Type B pancreatic cell (in vitro differentiated cells): ENCODE measurements around the gene TOP2B. TPM values are rescaled to one million over a fixed set of nuclear protein-coding genes. Genes with fewer than 3 reads are reported as not detected.

Source experiments
- DNase-seq: peaks from one replicate; pipeline ENCODE4 v3.0.0; 2021; ENCODE audit warnings: mixed read lengths; ENCODE audit not compliant: unreplicated experiment; ENCODE audit errors: extremely low spot score
- H3K27ac Mint-ChIP-seq: 2 replicates; pipeline ENCODE4 v1.8.0; 2021; ENCODE audit warnings: mild to moderate bottlenecking, mixed read lengths
- H3K27me3 Mint-ChIP-seq: 2 replicates; pipeline ENCODE4 v1.8.0; 2021; ENCODE audit warnings: mixed read lengths
- H3K36me3 Mint-ChIP-seq: 2 replicates; pipeline ENCODE4 v1.8.0; 2021; ENCODE audit warnings: mixed read lengths
- H3K4me1 Mint-ChIP-seq: one replicate; pipeline ENCODE4 v1.8.0; 2021; ENCODE audit warnings: mixed read lengths; ENCODE audit not compliant: unreplicated experiment
- H3K4me3 Mint-ChIP-seq: 2 replicates; pipeline ENCODE4 v1.8.0; 2021; ENCODE audit warnings: mild to moderate bottlenecking, mixed read lengths
- H3K9me3 Mint-ChIP-seq: 2 replicates; pipeline ENCODE4 v1.8.0; 2021; ENCODE audit warnings: mixed read lengths
- total RNA-seq: library from RNA; stranded (reverse); gene quantifications from 2 replicates; pipeline ENCODE4 v1.2.1, GENCODE V29; 2021; ENCODE audit warnings: low replicate concordance
- TF ChIP-seq, protein P1 (sequence below): fragments of 200-600 bp; sonication (generic); conservative IDR thresholded peaks from 2 replicates; pipeline ENCODE4 v1.5.0; 2021; ENCODE audit warnings: antibody characterized with exemption, mild to moderate bottlenecking

TOP2B gene
- total RNA-seq, 1 donor from 2014 or later: 198 TPM

DNA sequence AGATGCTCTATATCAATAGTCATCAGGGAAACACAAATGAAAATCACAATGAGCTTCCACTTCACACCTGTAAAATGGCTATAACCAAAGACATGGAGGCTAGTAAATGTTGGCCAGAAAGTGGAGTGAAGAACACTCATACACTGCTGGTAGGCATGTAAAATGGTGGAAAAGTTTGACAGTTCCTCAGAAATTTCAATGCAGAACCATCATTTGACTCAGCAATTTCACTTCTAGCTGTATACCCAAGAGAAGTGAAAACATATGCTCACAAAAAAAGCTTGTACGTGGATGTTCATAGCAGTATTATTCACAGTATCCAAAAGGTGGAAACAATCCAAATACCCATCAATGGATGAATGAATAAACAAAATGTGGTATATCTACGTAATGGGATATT lies 19.2 kb upstream of the TOP2B start:
- H3K36me3 Mint-ChIP-seq: no peaks in the 10 kb centered on the region
- no peak overlapping the region for H3K4me3 Mint-ChIP-seq

DNA sequence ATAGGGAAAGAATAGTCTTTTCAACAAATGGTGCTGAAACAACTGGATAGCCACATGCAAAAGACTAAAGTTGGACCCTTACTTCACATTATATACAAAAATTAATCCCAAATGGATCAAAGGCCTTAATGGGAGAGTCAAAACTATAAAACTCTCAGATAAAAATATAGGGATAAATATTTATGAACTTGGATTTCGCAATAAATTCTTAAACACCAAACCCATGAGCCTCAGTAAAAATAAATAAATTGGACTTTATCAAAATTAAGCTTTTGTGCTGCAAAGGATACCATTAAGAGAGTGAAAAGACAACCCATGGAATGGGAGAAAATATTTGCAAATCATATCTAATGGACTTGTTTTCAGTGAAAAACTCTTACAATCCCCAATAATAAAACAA lies 18.7 kb upstream of the TOP2B start:
- no peaks in the 10 kb centered on the region for H3K9me3 Mint-ChIP-seq

More for the DNA sequence above, 19.2 kb upstream of the TOP2B start:
- Mint-ChIP-seq H3K27ac (no peak overlapping the region), H3K27me3 (no peaks in the 10 kb centered on the region), H3K9me3 (no peaks in the 10 kb centered on the region), H3K4me1 (peaks cover 7% of the 10 kb centered on the region)
- TF ChIP-seq, protein P1, sequence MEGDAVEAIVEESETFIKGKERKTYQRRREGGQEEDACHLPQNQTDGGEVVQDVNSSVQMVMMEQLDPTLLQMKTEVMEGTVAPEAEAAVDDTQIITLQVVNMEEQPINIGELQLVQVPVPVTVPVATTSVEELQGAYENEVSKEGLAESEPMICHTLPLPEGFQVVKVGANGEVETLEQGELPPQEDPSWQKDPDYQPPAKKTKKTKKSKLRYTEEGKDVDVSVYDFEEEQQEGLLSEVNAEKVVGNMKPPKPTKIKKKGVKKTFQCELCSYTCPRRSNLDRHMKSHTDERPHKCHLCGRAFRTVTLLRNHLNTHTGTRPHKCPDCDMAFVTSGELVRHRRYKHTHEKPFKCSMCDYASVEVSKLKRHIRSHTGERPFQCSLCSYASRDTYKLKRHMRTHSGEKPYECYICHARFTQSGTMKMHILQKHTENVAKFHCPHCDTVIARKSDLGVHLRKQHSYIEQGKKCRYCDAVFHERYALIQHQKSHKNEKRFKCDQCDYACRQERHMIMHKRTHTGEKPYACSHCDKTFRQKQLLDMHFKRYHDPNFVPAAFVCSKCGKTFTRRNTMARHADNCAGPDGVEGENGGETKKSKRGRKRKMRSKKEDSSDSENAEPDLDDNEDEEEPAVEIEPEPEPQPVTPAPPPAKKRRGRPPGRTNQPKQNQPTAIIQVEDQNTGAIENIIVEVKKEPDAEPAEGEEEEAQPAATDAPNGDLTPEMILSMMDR: no peak
- no peak for DNase-seq

GRCh38 chr3:25679642-25680302 lies 15.1 kb upstream of the TOP2B start:
- no peak overlapping the region for H3K4me3 Mint-ChIP-seq
- no peaks in the 10 kb centered on the region for H3K36me3 Mint-ChIP-seq
- no peak for DNase-seq
- TF ChIP-seq, protein P1: no peak
- no peaks in the 10 kb centered on the region for H3K9me3 Mint-ChIP-seq
- H3K4me1 Mint-ChIP-seq: peaks cover 19% of the 10 kb centered on the region
- H3K27me3 Mint-ChIP-seq: no peaks in the 10 kb centered on the region
- H3K27ac Mint-ChIP-seq: no peak overlapping the region

More for the DNA sequence above, 18.7 kb upstream of the TOP2B start:
- Mint-ChIP-seq H3K4me3 (no peak overlapping the region), H3K36me3 (no peaks in the 10 kb centered on the region), H3K4me1 (peaks cover 12% of the 10 kb centered on the region), H3K27ac (no peak overlapping the region), H3K27me3 (no peaks in the 10 kb centered on the region)
- DNase-seq: no peak
- TF ChIP-seq, protein P1: no peak

DNA sequence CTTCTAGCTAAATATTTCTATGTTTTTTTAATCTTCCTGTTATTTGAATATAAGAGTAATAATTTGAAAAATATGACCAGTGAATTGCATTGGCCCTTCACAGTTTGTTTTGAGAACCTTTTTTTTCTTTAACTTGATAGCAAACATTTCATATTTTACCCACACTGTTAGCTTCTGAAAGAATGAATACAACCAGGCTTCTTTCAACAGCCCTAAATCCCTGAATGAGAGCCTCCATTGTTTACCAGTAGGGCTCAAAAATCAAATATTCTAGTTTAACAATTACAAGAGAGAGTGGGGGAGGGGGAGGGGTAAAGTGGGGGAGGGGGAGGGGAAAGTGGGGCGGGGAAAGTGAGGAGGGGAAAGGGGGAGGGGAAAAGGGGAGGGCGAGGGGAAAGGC lies 14.5 kb upstream of the TOP2B start:
- H3K27ac Mint-ChIP-seq: no peak overlapping the region
- no peak for DNase-seq
- TF ChIP-seq, protein P1: no peak

GRCh38 chr3:25678581-25678980 lies 13.9 kb upstream of the TOP2B start:
- no peaks in the 10 kb centered on the region for H3K9me3 Mint-ChIP-seq
- H3K27ac Mint-ChIP-seq: no peak overlapping the region
- H3K36me3 Mint-ChIP-seq: no peaks in the 10 kb centered on the region
- H3K4me3 Mint-ChIP-seq: no peak overlapping the region
- H3K4me1 Mint-ChIP-seq: peaks cover 19% of the 10 kb centered on the region
- DNase-seq: no peak
- no peaks in the 10 kb centered on the region for H3K27me3 Mint-ChIP-seq
- TF ChIP-seq, protein P1: no peak

More for the DNA sequence above, 14.5 kb upstream of the TOP2B start:
- H3K4me3 Mint-ChIP-seq: no peak overlapping the region
- H3K4me1 Mint-ChIP-seq: peaks cover 19% of the 10 kb centered on the region
- no peaks in the 10 kb centered on the region for H3K9me3 Mint-ChIP-seq
- H3K27me3 Mint-ChIP-seq: no peaks in the 10 kb centered on the region
- H3K36me3 Mint-ChIP-seq: no peaks in the 10 kb centered on the region
